ENCODE measurements around the gene SAMD4A.

The SAMD4A gene

GRCh38 chr14:54565785-54566409 lies 1.0 kb upstream of the SAMD4A start:
- peak; percentile 68 for DNase-seq (ENCODE audit: low read depth)

- no peak for DNase-seq (ENCODE audit: low read depth)
These were observed 303 bp downstream of the SAMD4A start for GRCh38 chr14:54567224-54567638.

GRCh38 chr14:54567639-54568561 lies 972 bp downstream of the SAMD4A start:
- DNase-seq (ENCODE audit: low read depth) = peak; percentile 1

GRCh38 chr14:54568821-54569595 lies 2.1 kb downstream of the SAMD4A start:
- no peak for DNase-seq (ENCODE audit: low read depth)

DNA sequence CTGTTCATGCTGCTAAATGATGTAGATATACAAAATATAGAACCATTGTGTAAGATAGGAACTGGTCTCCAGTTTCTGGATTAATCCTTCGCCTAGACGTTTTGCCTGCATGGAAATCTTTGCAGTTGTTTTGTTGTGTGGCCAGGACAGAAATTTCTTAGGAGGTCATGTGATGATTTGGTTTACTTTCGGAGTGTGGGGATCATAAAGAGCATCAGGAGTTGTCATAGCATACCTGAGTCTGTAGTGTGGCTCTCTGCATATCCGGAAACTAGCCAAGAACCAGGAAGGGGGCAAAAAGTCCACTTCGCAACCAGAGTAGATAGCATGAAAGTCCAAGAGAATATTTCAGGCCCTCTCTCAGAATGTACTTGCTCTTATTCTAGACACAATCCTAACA lies 3.1 kb downstream of the SAMD4A start:
- no peak for DNase-seq (ENCODE audit: low read depth)

DNA sequence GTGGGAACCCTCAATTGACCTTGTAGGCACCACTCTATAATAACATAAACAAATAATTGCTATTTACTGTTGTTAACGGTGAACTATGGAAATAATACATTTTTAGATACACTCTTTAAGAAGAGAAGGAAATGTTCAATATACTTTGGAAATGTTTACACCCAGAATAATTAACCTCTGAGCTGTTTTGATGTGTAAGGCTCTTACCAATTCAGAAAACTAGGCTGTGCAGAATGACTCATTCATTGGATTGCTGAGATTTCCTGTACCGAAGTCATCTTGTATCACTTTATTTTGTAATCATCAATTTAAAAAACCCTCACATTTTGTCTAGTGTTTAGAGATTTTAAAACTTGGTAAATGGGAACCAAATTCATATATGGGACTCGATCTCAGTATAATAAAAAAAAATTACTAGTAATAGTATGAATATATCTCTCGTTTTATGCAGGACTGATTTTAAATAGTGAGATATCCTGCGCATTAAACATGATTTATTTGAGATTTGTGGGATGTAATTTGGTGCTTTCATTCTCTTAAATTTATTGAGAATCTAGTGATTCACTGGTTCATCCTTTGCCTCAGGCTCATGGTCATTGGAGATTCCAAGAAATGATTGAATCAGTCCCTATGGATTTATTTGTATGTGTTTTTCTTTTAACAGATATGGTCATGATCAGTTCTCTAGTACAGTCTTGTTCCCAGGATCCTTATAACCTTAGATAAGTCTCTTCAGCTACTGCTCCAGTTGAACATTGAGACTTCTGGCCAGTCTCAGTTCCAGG lies 3.9 kb downstream of the SAMD4A start:
- no peak for DNase-seq (ENCODE audit: low read depth)

DNA sequence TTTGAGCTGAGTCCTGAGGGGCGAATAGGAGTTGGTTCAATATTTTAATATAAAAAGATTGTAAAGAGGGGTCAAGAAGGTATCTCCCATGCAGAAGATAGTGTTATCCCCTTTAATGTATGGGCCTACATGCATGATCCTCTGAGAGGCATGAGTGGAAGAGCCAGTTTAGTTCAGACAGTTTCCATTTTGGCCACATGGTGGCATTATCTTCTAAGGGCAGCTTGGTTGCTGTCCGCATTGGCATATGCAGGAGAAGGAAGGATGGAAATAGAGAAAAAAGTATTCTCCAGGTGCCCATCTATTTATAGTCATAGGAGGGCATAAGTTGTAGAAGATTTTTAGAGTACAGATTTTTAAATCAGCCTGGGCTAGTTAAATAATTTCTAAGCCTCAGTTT lies 5.4 kb downstream of the SAMD4A start:
- no peak for DNase-seq (ENCODE audit: low read depth)

DNA sequence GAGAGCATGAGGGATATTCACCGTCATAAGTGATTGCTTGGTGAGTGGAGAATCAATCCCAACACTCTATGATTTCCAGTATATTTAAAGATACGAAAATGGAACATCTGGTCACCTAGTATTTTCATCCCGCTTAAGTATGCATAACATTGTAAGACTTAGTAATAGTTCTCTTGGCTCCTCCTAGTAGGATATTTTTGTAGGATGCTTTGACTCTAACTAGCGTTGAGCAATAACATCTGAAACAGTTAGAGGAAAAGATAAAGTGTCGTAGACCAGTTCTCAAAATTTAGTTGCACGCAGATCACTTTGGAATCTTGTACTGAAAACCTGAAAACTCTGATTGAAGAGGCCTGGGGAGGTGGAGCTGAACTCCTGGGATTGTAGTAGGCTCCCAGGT lies 7.6 kb downstream of the SAMD4A start:
- DNase-seq (ENCODE audit: low read depth) = no peak

DNA sequence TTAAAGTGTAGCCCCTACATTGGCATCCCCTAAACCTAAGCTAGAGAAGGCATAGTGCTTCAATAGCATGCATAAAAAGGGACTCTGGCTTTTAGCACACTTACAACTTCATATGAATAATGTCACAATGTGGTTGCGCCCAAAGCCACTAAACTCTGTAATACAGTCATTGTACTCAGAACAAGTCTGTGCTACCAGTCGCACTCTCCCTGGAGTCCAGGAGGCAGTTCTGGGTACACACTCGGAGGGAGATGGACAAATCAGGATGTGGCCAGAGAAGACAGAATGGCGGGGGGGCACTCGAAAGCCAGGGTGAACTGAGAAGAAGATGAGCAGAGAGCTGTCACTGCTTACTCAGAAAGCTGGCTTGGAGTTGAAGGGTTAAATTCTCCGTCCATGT lies 10.6 kb downstream of the SAMD4A start:
- no peak for DNase-seq (ENCODE audit: low read depth)

- DNase-seq (ENCODE audit: low read depth) = no peak
These were observed 11.0 kb downstream of the SAMD4A start for GRCh38 chr14:54577977-54578376.

DNA sequence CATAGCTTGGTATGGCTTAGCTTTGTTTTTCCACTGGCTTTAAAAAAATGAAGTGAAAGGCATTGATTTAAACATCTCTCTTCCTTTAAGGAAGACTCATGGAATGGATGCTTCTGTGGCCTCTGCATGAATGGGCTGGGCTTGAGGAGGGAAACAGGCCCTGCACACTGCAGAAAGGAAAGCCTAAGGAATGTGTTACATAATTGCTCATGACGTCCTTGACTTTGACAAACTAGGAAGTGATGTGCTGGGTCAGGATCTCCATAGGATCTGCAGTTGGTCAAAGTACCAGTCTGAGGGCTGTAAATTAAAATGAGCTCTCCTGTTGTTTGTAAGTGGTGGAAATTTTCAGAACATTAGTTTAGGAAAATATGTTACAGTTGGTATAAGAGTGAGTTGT lies 12.7 kb downstream of the SAMD4A start:
- DNase-seq (ENCODE audit: low read depth) = no peak

DNA sequence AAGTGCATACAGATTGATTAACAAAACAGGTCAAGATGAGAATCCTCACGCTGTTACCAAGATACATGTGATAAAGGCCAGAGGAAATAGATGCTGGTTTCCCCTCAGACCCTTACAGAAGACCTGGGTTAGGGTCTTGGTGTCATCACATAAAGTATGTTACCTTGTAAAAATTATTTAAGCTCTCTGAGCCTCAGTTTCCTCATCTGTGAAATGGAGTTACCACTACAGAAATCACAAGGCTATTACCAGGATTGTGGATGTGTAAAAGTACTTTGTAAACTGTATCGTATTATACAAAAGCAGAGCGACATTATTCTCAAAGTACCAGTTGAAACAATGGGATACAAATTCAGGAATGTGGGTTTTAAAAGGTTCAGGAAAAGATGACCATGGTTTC lies 14.0 kb downstream of the SAMD4A start:
- no peak for DNase-seq (ENCODE audit: low read depth)

GRCh38 chr14:54582334-54582733 lies 15.4 kb downstream of the SAMD4A start:
- no peak for DNase-seq (ENCODE audit: low read depth)

- DNase-seq (ENCODE audit: low read depth) = no peak
These were observed 17.2 kb downstream of the SAMD4A start for GRCh38 chr14:54584097-54584496.

DNA sequence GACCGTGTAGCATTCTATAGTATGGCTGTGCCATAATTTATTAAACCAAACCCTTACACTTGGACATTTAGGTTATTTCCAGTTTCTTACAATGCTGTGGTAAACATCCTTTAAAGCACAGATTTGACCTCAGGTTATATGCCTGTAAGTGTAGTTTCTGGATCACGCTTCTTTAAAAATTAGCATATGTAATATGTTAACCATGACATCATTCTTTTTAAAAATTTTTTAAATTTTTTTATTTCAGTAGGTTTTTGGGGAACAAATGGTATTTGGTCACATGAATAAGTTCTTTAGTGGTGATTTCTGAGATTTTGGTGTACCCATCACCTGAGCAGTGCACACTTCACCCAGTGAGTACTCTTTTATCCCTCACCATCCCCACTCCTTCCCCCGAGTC lies 18.3 kb downstream of the SAMD4A start:
- no peak for DNase-seq (ENCODE audit: low read depth)

GRCh38 chr14:54589076-54589475 lies 22.1 kb downstream of the SAMD4A start:
- DNase-seq (ENCODE audit: low read depth) = no peak

GRCh38 chr14:54589843-54590242 lies 22.9 kb downstream of the SAMD4A start:
- no peak for DNase-seq (ENCODE audit: low read depth)

DNA sequence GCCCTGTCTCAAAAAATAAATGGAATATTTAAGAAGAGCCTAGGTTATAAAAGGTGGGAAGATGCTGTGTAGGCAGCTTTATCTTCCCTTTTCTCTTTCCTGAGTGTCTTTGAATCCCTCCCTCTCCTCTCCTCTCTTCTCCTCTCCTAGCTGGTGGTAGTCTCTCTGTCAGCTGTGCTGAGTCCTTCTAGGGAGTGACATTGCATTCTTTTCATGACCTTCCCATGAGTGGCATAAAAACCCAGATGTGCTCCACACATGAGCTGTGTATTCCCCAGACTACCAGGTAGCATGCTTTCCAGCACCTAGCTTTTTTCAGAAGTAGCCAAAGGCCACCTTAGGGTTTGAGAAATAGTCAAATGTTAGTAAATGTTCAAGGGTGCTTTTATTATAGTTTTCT lies 23.6 kb downstream of the SAMD4A start:
- no peak for DNase-seq (ENCODE audit: low read depth)

DNA sequence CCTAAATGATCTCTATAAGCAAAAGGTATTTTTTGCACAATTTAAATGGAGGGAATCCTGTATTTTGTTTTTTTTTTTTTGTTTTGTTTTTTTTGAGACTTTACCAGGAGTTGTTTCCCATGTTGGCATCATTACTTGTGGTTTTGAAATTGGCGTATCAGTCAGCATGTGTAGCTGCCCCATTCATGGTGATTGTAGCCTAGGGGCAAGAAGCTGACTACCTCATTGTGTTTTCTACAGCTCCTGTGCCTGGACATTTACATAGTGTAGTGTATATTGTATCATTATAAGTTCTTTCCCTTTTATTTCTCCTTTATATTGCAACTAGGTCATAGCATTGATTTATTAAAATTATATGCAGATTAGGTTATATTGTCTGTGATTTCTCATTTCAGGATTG lies 24.5 kb downstream of the SAMD4A start:
- no peak for DNase-seq (ENCODE audit: low read depth)

DNA sequence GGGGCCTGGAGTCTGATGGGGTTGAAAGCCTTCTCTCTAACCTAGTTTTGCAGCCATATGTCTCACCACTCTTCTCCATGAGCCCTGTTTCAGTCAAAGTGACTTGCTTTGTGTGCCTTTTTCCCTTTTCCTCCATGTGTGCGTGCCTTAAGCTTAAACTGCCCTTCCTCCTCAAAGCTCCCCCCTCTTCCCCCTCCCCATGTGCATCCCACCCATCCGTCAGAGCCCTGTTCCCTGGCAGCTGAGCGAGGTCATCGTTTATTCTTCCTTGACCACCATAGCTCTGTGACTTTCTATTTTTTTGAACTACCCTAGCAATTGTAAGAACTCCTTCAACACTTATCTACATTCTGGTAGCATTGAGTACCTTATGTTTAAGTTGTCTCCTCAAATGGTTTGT lies 24.9 kb downstream of the SAMD4A start:
- no peak for DNase-seq (ENCODE audit: low read depth)

DNA sequence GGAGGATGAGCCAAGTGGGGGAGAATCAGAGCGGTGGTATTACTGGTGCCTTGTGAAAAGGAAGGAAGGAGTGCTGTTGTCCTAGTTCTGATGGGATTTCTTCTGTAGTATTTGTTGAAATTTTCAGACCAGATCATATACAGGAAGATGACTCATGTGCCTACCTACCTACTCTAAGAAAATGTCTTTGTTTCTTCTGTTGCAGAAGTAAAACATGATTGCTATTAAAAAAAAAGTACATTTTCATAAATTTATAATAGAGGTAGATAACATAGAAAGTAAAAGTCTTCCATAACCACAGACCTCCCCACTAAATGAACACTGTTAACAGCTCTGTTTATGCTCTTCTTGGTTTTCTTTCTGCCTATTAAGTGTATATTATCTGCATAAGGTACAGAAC lies 26.9 kb downstream of the SAMD4A start:
- no peak for DNase-seq (ENCODE audit: low read depth)

DNA sequence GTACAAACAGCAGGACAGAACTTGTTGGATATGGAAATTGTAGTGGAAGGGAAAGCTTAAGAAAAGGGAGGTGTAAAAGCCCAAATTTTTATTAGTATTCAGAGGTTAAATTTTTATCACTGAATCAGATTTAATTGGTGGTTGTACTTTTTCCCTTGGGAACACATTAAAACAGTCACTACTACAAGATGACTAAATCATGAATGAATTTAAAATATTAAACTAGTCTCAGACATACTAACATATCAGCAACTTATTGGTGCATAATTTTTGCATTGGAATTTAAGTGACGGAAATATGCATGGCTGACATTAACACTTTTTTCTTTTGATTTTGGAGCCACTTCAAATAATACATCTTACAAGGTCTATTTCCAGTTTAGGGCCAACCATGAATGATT lies 27.6 kb downstream of the SAMD4A start:
- no peak for DNase-seq (ENCODE audit: low read depth)
